ENCODE measurements around the gene C2orf81. TPM values are rescaled to one million over a fixed set of nuclear protein-coding genes. Genes with fewer than 3 reads are reported as not detected.

The C2orf81 gene
- polyA plus RNA-seq, 1 experiment = 0.67 TPM

DNA sequence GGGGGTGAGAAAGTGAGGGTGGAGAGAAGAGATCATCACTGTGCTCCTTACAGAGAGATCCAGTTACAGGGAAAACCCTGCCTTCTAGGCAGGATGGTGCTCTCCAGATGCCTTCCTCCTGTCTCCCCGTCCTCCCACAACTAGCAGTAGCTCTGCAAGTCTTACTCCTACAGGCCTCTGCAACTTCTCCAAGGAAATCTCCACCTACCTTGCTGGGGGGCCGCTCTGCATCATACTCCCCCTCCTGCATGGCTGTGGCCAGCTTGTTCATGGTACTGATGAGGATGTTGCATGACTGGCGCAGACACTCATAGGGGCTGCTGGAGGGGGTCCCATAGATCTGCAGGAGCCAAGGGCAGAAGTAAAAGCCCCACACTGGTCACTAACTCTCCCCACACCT lies 55.4 kb downstream of the C2orf81 start:
- DNase-seq (ENCODE audit: low read depth) = no peak
- ChIA-PET POLR2A (no interaction called here), CTCF (no interaction called here)
- no peak overlapping the region for H3K4me3 ChIP-seq (ENCODE audit: low read depth, low read length)
- peaks cover 83% of the 10 kb centered on the region for H3K36me3 ChIP-seq (ENCODE audit: control insufficient read depth, insufficient read depth, low read length)
- no peaks in the 10 kb centered on the region for H3K27me3 ChIP-seq (ENCODE audit: control insufficient read depth, insufficient read depth, low read length)
- TF ChIP-seq CTCF (IDR thresholded peaks at IDR 0.05; ENCODE audit: insufficient read depth, low read depth, low read length) = no peak

- CTCF ChIA-PET = no interaction called here
- H3K4me3 ChIP-seq (ENCODE audit: low read depth, low read length) = no peak overlapping the region
These were observed 56.6 kb downstream of the C2orf81 start for GRCh38 chr2:74364533-74365505.

More at GRCh38 chr2:74364533-74365505, 56.6 kb downstream of the C2orf81 start:
- DNase-seq (ENCODE audit: low read depth) = no peak
- no peak for TF ChIP-seq CTCF (IDR thresholded peaks at IDR 0.05; ENCODE audit: insufficient read depth, low read depth, low read length)
- Histone ChIP-seq H3K27me3 (ENCODE audit: control insufficient read depth, insufficient read depth, low read length) (no peaks in the 10 kb centered on the region), H3K36me3 (ENCODE audit: control insufficient read depth, insufficient read depth, low read length) (peaks cover 74% of the 10 kb centered on the region)
- POLR2A ChIA-PET = no interaction called here

Other genes with a start within 250 kb of the C2orf81 start
- gene MOB1A, start 242.7 kb downstream of the C2orf81 start, polyA plus RNA-seq (2011; rRNA removed) = 19.1 and 42.8 TPM in 2 replicates
- gene MTHFD2, start 223.0 kb downstream of the C2orf81 start, polyA plus RNA-seq (2011; rRNA removed) = 282 and 380 TPM in 2 replicates
- 0.07 and 0.16 TPM in 2 replicates for gene SLC4A5, start 78.2 kb downstream of the C2orf81 start, polyA plus RNA-seq (2011; rRNA removed)
- gene DCTN1, start 41.3 kb downstream of the C2orf81 start, polyA plus RNA-seq (2011; rRNA removed) = 136 and 193 TPM in 2 replicates
- gene WDR54, start 111 bp upstream of the C2orf81 start, polyA plus RNA-seq (2011; rRNA removed) = 26.0 and 42.9 TPM in 2 replicates
- gene RTKN, start 20.3 kb upstream of the C2orf81 start, polyA plus RNA-seq (2011; rRNA removed) = 8.3 and 12.4 TPM in 2 replicates
- gene INO80B, start 33.5 kb upstream of the C2orf81 start, polyA plus RNA-seq (2011; rRNA removed) = 5.6 and 6.4 TPM in 2 replicates
- gene WBP1, start 36.8 kb upstream of the C2orf81 start, polyA plus RNA-seq (2011; rRNA removed) = 55.7 and 92.0 TPM in 2 replicates
- 35.5 and 59.5 TPM in 2 replicates for gene MOGS, start 43.8 kb upstream of the C2orf81 start, polyA plus RNA-seq (2011; rRNA removed)
- gene MRPL53, start 51.1 kb upstream of the C2orf81 start, polyA plus RNA-seq (2011; rRNA removed) = 38.9 and 41.2 TPM in 2 replicates
- gene CCDC142, start 61.4 kb upstream of the C2orf81 start, polyA plus RNA-seq (2011; rRNA removed) = 4.5 and 6.2 TPM in 2 replicates
- gene TTC31, start 61.5 kb upstream of the C2orf81 start, polyA plus RNA-seq (2011; rRNA removed) = 19.4 and 26.0 TPM in 2 replicates
- 0.37 and 0.61 TPM in 2 replicates for gene LBX2, start 78.0 kb upstream of the C2orf81 start, polyA plus RNA-seq (2011; rRNA removed)
- 28.7 and 30.6 TPM in 2 replicates for gene PCGF1, start 86.1 kb upstream of the C2orf81 start, polyA plus RNA-seq (2011; rRNA removed)
- gene TLX2, start 92.8 kb upstream of the C2orf81 start, polyA plus RNA-seq (2011; rRNA removed) = not detected in 2 replicates
- 0.12 TPM in 1 of 2 replicates, not detected in the other for gene DQX1, start 104.6 kb upstream of the C2orf81 start, polyA plus RNA-seq (2011; rRNA removed)
- gene AUP1, start 108.1 kb upstream of the C2orf81 start, polyA plus RNA-seq (2011; rRNA removed) = 79.5 and 104 TPM in 2 replicates
- gene HTRA2, start 108.3 kb upstream of the C2orf81 start, polyA plus RNA-seq (2011; rRNA removed) = 26.0 and 36.1 TPM in 2 replicates
- gene LOXL3, start 132.3 kb upstream of the C2orf81 start, polyA plus RNA-seq (2011; rRNA removed) = 95.8 and 130 TPM in 2 replicates
- gene DOK1, start 133.1 kb upstream of the C2orf81 start, polyA plus RNA-seq (2011; rRNA removed) = 19.8 and 28.7 TPM in 2 replicates
- gene M1AP, start 226.7 kb upstream of the C2orf81 start, polyA plus RNA-seq (2011; rRNA removed) = 0.33 and 0.47 TPM in 2 replicates
- 8.4 and 10.2 TPM in 2 replicates for gene SEMA4F, start 232.6 kb upstream of the C2orf81 start, polyA plus RNA-seq (2011; rRNA removed)